ENCODE data around the gene CCND2.

GRCh38 chr12:4225571-4225970, 48.0 kb upstream of the CCND2 start:
- TF ChIP-seq ZNF596 (tag by site-specific recombination; IDR thresholded peaks at IDR 0.05) (no peak), SALL2 (tag by site-specific recombination; IDR thresholded peaks at IDR 0.05; ENCODE audit: borderline replicate concordance) (no peak), ZNF37A (tag by site-specific recombination; IDR thresholded peaks at IDR 0.05) (no peak), ZNF138 (tag by site-specific recombination; IDR thresholded peaks at IDR 0.05; ENCODE audit: borderline replicate concordance) (no peak), ZNF837 (tag by site-specific recombination; IDR thresholded peaks at IDR 0.05) (no peak), ZNF10 (tag by site-specific recombination; IDR thresholded peaks at IDR 0.05) (no peak), KLF9 (tag by site-specific recombination; IDR thresholded peaks at IDR 0.05; ENCODE audit: low read depth) (no peak)
- TF ChIP-seq, protein P1, sequence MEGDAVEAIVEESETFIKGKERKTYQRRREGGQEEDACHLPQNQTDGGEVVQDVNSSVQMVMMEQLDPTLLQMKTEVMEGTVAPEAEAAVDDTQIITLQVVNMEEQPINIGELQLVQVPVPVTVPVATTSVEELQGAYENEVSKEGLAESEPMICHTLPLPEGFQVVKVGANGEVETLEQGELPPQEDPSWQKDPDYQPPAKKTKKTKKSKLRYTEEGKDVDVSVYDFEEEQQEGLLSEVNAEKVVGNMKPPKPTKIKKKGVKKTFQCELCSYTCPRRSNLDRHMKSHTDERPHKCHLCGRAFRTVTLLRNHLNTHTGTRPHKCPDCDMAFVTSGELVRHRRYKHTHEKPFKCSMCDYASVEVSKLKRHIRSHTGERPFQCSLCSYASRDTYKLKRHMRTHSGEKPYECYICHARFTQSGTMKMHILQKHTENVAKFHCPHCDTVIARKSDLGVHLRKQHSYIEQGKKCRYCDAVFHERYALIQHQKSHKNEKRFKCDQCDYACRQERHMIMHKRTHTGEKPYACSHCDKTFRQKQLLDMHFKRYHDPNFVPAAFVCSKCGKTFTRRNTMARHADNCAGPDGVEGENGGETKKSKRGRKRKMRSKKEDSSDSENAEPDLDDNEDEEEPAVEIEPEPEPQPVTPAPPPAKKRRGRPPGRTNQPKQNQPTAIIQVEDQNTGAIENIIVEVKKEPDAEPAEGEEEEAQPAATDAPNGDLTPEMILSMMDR (tag by site-specific recombination; IDR thresholded peaks at IDR 0.05), result no peak
- TF ChIP-seq, protein P2, sequence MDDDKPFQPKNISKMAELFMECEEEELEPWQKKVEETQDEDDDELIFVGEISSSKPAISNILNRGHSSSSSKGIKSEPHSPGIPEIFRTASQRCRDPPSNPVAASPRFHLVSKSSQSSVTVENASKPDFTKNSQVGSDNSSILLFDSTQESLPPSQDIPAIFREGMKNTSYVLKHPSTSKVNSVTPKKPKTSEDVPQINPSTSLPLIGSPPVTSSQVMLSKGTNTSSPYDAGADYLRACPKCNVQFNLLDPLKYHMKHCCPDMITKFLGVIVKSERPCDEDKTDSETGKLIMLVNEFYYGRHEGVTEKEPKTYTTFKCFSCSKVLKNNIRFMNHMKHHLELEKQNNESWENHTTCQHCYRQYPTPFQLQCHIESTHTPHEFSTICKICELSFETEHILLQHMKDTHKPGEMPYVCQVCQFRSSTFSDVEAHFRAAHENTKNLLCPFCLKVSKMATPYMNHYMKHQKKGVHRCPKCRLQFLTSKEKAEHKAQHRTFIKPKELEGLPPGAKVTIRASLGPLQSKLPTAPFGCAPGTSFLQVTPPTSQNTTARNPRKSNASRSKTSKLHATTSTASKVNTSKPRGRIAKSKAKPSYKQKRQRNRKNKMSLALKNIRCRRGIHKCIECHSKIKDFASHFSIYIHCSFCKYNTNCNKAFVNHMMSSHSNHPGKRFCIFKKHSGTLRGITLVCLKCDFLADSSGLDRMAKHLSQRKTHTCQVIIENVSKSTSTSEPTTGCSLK (tag by site-specific recombination; IDR thresholded peaks at IDR 0.05), result no peak
- TF ChIP-seq, protein P3, sequence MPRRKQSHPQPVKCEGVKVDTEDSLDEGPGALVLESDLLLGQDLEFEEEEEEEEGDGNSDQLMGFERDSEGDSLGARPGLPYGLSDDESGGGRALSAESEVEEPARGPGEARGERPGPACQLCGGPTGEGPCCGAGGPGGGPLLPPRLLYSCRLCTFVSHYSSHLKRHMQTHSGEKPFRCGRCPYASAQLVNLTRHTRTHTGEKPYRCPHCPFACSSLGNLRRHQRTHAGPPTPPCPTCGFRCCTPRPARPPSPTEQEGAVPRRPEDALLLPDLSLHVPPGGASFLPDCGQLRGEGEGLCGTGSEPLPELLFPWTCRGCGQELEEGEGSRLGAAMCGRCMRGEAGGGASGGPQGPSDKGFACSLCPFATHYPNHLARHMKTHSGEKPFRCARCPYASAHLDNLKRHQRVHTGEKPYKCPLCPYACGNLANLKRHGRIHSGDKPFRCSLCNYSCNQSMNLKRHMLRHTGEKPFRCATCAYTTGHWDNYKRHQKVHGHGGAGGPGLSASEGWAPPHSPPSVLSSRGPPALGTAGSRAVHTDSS (tag by site-specific recombination; IDR thresholded peaks at IDR 0.05), result no peak
- TF ChIP-seq, protein P4, sequence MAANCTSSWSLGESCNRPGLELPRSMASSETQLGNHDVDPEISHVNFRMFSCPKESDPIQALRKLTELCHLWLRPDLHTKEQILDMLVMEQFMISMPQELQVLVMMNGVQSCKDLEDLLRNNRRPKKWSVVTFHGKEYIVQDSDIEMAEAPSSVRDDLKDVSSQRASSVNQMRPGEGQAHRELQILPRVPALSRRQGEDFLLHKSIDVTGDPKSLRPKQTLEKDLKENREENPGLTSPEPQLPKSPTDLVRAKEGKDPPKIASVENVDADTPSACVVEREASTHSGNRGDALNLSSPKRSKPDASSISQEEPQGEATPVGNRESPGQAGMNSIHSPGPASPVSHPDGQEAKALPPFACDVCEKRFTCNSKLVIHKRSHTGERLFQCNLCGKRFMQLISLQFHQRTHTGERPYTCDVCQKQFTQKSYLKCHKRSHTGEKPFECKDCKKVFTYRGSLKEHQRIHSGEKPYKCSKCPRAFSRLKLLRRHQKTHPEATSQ (tag by site-specific recombination; IDR thresholded peaks at IDR 0.05), result no peak
- TF ChIP-seq, protein P5, sequence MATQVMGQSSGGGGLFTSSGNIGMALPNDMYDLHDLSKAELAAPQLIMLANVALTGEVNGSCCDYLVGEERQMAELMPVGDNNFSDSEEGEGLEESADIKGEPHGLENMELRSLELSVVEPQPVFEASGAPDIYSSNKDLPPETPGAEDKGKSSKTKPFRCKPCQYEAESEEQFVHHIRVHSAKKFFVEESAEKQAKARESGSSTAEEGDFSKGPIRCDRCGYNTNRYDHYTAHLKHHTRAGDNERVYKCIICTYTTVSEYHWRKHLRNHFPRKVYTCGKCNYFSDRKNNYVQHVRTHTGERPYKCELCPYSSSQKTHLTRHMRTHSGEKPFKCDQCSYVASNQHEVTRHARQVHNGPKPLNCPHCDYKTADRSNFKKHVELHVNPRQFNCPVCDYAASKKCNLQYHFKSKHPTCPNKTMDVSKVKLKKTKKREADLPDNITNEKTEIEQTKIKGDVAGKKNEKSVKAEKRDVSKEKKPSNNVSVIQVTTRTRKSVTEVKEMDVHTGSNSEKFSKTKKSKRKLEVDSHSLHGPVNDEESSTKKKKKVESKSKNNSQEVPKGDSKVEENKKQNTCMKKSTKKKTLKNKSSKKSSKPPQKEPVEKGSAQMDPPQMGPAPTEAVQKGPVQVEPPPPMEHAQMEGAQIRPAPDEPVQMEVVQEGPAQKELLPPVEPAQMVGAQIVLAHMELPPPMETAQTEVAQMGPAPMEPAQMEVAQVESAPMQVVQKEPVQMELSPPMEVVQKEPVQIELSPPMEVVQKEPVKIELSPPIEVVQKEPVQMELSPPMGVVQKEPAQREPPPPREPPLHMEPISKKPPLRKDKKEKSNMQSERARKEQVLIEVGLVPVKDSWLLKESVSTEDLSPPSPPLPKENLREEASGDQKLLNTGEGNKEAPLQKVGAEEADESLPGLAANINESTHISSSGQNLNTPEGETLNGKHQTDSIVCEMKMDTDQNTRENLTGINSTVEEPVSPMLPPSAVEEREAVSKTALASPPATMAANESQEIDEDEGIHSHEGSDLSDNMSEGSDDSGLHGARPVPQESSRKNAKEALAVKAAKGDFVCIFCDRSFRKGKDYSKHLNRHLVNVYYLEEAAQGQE (tag by site-specific recombination; IDR thresholded peaks at IDR 0.05), result no peak

Data from HEK293 (cell line).